HFF-Myc (cell line): ENCODE measurements around the gene PFKP.

Experiments
- DNase-seq: peaks from one replicate; pipeline ENCODE4 v3.0.0-alpha.2; 2011; ENCODE audit warnings: low read depth; ENCODE audit errors: extremely low read depth
- H3K4me3 ChIP-seq: replicated peaks from 2 replicates; pipeline ENCODE4 v1.5.1; 2011; ENCODE audit warnings: low read depth, mild to moderate bottlenecking, control low read depth, low read length
- CTCF ChIP-seq: IDR thresholded peaks from 2 replicates; pipeline ENCODE4 v1.5.1; 2012; ENCODE audit warnings: mild to moderate bottlenecking, low read depth, low read length, control low read depth; ENCODE audit errors: missing control alignments

PFKP gene

GRCh38 chr10:3090388-3090787, 23.0 kb downstream of the PFKP start:
- no peak for DNase-seq
- no peak overlapping the region for H3K4me3 ChIP-seq
- no peak for TF ChIP-seq CTCF

- DNase-seq, result no peak
- TF ChIP-seq CTCF, result no peak
Observed at GRCh38 chr10:3090914-3091787, 23.8 kb downstream of the PFKP start.

GRCh38 chr10:3091921-3092320, 24.6 kb downstream of the PFKP start:
- TF ChIP-seq CTCF, result no peak
- DNase-seq, result no peak
- no peak overlapping the region for H3K4me3 ChIP-seq

More at GRCh38 chr10:3090914-3091787, 23.8 kb downstream of the PFKP start:
- no peak overlapping the region for H3K4me3 ChIP-seq

GRCh38 chr10:3093996-3094395, 26.6 kb downstream of the PFKP start:
- no peak for DNase-seq
- no peak for TF ChIP-seq CTCF
- no peak overlapping the region for H3K4me3 ChIP-seq

GRCh38 chr10:3094609-3095036, 27.3 kb downstream of the PFKP start:
- no peak overlapping the region for H3K4me3 ChIP-seq
- TF ChIP-seq CTCF, result no peak
- DNase-seq, result no peak

GRCh38 chr10:3095373-3096139, 28.2 kb downstream of the PFKP start:
- TF ChIP-seq CTCF, result no peak
- peak overlapping the region; percentile 17 for H3K4me3 ChIP-seq
- peak; percentile 92 for DNase-seq
